Esophagus muscularis mucosa (tissue), 4 donors: ENCODE measurements around the gene PHIP.

ENCODE experiments used
- EP300 ChIP-seq: sonication (generic); formaldehyde crosslinking; IDR thresholded peaks from one replicate; pipeline ENCODE4 v1.6.1; 2017; ENCODE audit warnings: antibody characterized with exemption
- POLR2A ChIP-seq: fragments of 450-650 bp; IDR thresholded peaks from one replicate; pipeline ENCODE4 v1.6.1; 2017; ENCODE audit warnings: antibody characterized with exemption, moderate library complexity, mild to moderate bottlenecking, low read depth
- POLR2AphosphoS5 ChIP-seq, 2 donors: sonication (generic); formaldehyde crosslinking; IDR thresholded peaks; one replicate each; pipeline ENCODE4 v1.6.1; 2017; ENCODE audit warnings: antibody characterized with exemption in 2 of 2
- TF ChIP-seq, protein P1 (sequence below), 3 experiments: fragments of 200-600 bp in 2 of 3; fragments of 450-650 bp in 1 of 3; sonication (generic) in 2 of 3; IDR thresholded peaks; one replicate each; pipeline ENCODE4 v1.5.1; 2017 to 2019; ENCODE audit warnings: antibody characterized with exemption in 3 of 3, mild to moderate bottlenecking in 2 of 3, moderate library complexity in 1 of 3

DNA sequence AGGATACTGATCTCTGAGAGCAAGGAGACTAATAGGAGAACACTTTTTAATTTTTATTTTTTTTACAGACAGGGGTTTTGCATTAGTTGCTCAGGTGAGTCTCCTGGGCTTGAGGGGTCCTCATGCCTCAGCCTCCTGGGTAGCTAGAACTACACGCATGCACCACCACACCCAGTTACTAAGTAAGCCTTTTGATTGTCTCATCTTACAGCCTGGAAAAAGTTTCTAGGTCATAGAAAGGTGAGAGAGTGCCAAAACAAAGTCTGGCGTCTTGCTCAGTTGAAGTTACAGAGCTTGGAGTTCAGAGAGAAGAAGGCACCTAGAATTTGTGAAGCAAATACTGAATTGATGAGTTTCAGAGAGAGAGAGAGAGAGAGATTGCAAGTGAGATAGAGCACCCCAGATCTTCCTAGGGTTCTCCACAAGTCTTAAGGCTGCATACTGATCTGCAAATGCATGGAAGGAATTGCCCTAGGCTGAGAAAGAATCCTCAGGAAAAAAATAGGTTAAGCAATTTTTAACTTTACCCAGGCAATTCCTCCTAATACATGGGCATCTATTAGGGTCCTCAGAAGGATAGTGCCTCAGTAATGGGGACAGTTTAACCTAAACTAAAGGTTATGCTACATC is 37.6 kb upstream of the PHIP start:
- TF ChIP-seq POLR2A: no peak
- TF ChIP-seq, protein P1, sequence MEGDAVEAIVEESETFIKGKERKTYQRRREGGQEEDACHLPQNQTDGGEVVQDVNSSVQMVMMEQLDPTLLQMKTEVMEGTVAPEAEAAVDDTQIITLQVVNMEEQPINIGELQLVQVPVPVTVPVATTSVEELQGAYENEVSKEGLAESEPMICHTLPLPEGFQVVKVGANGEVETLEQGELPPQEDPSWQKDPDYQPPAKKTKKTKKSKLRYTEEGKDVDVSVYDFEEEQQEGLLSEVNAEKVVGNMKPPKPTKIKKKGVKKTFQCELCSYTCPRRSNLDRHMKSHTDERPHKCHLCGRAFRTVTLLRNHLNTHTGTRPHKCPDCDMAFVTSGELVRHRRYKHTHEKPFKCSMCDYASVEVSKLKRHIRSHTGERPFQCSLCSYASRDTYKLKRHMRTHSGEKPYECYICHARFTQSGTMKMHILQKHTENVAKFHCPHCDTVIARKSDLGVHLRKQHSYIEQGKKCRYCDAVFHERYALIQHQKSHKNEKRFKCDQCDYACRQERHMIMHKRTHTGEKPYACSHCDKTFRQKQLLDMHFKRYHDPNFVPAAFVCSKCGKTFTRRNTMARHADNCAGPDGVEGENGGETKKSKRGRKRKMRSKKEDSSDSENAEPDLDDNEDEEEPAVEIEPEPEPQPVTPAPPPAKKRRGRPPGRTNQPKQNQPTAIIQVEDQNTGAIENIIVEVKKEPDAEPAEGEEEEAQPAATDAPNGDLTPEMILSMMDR (IDR thresholded peaks at IDR 0.05): no peak
- no peak for TF ChIP-seq EP300
- no peak for TF ChIP-seq POLR2AphosphoS5 (IDR thresholded peaks at IDR 0.05)
